ENCODE measurements around the gene MCTP1. TPM values are rescaled to one million over a fixed set of nuclear protein-coding genes. Genes with fewer than 3 reads are reported as not detected.

Gene MCTP1
- total and polyA plus RNA-seq, 2 experiments from 2014 or later = 0.23 TPM; not detected in 1

GRCh38 chr5:95087816-95088317 is 197.0 kb downstream of the MCTP1 start:
- H3K4me1 ChIP-seq (ENCODE audit: insufficient read depth) = no peaks in the 10 kb centered on the region
- H2AFZ ChIP-seq = no peak overlapping the region
- H4K20me1 ChIP-seq (ENCODE audit: insufficient read depth) = no peaks in the 10 kb centered on the region
- H3K27ac ChIP-seq = no peak overlapping the region
- no peak overlapping the region for H3K4me2 ChIP-seq (ENCODE audit: unreplicated experiment)
- WGBS, 2 experiments (ENCODE audit: low coverage in 1 of 2, low lambda C conversion rate in 2 of 2, missing lambda C conversion rate in 2 of 2) = 3 to 5% methylated on average over 7 of the region's 7 CpGs
- no peak for TF ChIP-seq EZH2 (IDR thresholded peaks at IDR 0.05; ENCODE audit: insufficient read depth, poor library complexity, severe bottlenecking)
- no peak for TF ChIP-seq EZH2phosphoT487 (IDR thresholded peaks at IDR 0.05; ENCODE audit: insufficient read depth, low read depth)
- DNase-seq = no peak
- no peak overlapping the region for H3K4me3 ChIP-seq
- H3K36me3 ChIP-seq (ENCODE audit: low read depth) = no peaks in the 10 kb centered on the region
- no peaks in the 10 kb centered on the region for H3K79me2 ChIP-seq (ENCODE audit: insufficient read depth)
- H3F3A ChIP-seq (ENCODE audit: insufficient read depth) = no peaks in the 10 kb centered on the region
- H3K27me3 ChIP-seq (replicated peaks; ENCODE audit: insufficient read depth) = no peaks in the 10 kb centered on the region
- H3K9me2 ChIP-seq (ENCODE audit: insufficient read depth) = 0 out of 2 replicates have a peak, but pooled peaks cover 3% of the 10 kb centered on the region
- no peaks in the 10 kb centered on the region for H3K9me3 ChIP-seq (ENCODE audit: low read depth)
- no peak overlapping the region for H3K9ac ChIP-seq
- in situ Hi-C loops (cut with MboI) = no loop called here

- H3K79me2 ChIP-seq (ENCODE audit: insufficient read depth) = no peaks in the 10 kb centered on the region
- 56 to 66% methylated on average over 6 of the region's 6 CpGs for WGBS, 2 experiments (ENCODE audit: low coverage in 1 of 2, low lambda C conversion rate in 2 of 2, missing lambda C conversion rate in 2 of 2)
- no peak for DNase-seq
- H3K4me3 ChIP-seq = no peak overlapping the region
- H3F3A ChIP-seq (ENCODE audit: insufficient read depth) = no peaks in the 10 kb centered on the region
- in situ Hi-C loops (cut with MboI) = no loop called here
- no peaks in the 10 kb centered on the region for H3K36me3 ChIP-seq (ENCODE audit: low read depth)
- H3K9me2 ChIP-seq (ENCODE audit: insufficient read depth) = 0 out of 2 replicates have a peak, but pooled peaks cover 3% of the 10 kb centered on the region
- H4K20me1 ChIP-seq (ENCODE audit: insufficient read depth) = no peaks in the 10 kb centered on the region
- no peak overlapping the region for H3K4me2 ChIP-seq (ENCODE audit: unreplicated experiment)
- no peak for TF ChIP-seq EZH2 (IDR thresholded peaks at IDR 0.05; ENCODE audit: insufficient read depth, poor library complexity, severe bottlenecking)
- no peak for TF ChIP-seq EZH2phosphoT487 (IDR thresholded peaks at IDR 0.05; ENCODE audit: insufficient read depth, low read depth)
- no peak overlapping the region for H3K9ac ChIP-seq
- no peak overlapping the region for H2AFZ ChIP-seq
- no peaks in the 10 kb centered on the region for H3K9me3 ChIP-seq (ENCODE audit: low read depth)
- H3K27me3 ChIP-seq (replicated peaks; ENCODE audit: insufficient read depth) = no peaks in the 10 kb centered on the region
- H3K4me1 ChIP-seq (ENCODE audit: insufficient read depth) = 0 out of 2 replicates have a peak, but pooled peaks cover under 1% of the 10 kb centered on the region
- no peak overlapping the region for H3K27ac ChIP-seq
Observed at GRCh38 chr5:95086927-95087815, 197.7 kb downstream of the MCTP1 start.

- Histone ChIP-seq H3K27me3 (replicated peaks; ENCODE audit: insufficient read depth) (no peaks in the 10 kb centered on the region), H3K79me2 (ENCODE audit: insufficient read depth) (no peaks in the 10 kb centered on the region), H4K20me1 (ENCODE audit: insufficient read depth) (no peaks in the 10 kb centered on the region), H3K4me2 (ENCODE audit: unreplicated experiment) (no peak overlapping the region), H2AFZ (no peak overlapping the region), H3K4me3 (no peak overlapping the region), H3K36me3 (ENCODE audit: low read depth) (no peaks in the 10 kb centered on the region), H3K9me3 (ENCODE audit: low read depth) (no peaks in the 10 kb centered on the region), H3K27ac (no peak overlapping the region), H3K9me2 (ENCODE audit: insufficient read depth) (0 out of 2 replicates have a peak, but pooled peaks cover 3% of the 10 kb centered on the region), H3F3A (ENCODE audit: insufficient read depth) (no peaks in the 10 kb centered on the region), H3K4me1 (ENCODE audit: insufficient read depth) (peaks cover 12% of the 10 kb centered on the region; the same call in 1 of the 2 replicates), H3K9ac (no peak overlapping the region)
- in situ Hi-C loops (cut with MboI) = no loop called here
- DNase-seq = no peak
- TF ChIP-seq EZH2 (IDR thresholded peaks at IDR 0.05; ENCODE audit: insufficient read depth, poor library complexity, severe bottlenecking) (no peak), EZH2phosphoT487 (IDR thresholded peaks at IDR 0.05; ENCODE audit: insufficient read depth, low read depth) (no peak)
Observed at GRCh38 chr5:95084757-95085156, 200.1 kb downstream of the MCTP1 start.

GRCh38 chr5:95083606-95084005 is 201.3 kb downstream of the MCTP1 start:
- Histone ChIP-seq H4K20me1 (ENCODE audit: insufficient read depth) (no peaks in the 10 kb centered on the region), H3K27ac (no peak overlapping the region), H3K27me3 (replicated peaks; ENCODE audit: insufficient read depth) (no peaks in the 10 kb centered on the region), H3K4me2 (ENCODE audit: unreplicated experiment) (no peak overlapping the region), H3K4me1 (ENCODE audit: insufficient read depth) (peaks cover 12% of the 10 kb centered on the region; the same call in 1 of the 2 replicates), H3K36me3 (ENCODE audit: low read depth) (no peaks in the 10 kb centered on the region), H3F3A (ENCODE audit: insufficient read depth) (no peaks in the 10 kb centered on the region), H3K9ac (no peak overlapping the region), H2AFZ (no peak overlapping the region), H3K9me3 (ENCODE audit: low read depth) (no peaks in the 10 kb centered on the region), H3K4me3 (no peak overlapping the region), H3K9me2 (ENCODE audit: insufficient read depth) (0 out of 2 replicates have a peak, but pooled peaks cover 3% of the 10 kb centered on the region), H3K79me2 (ENCODE audit: insufficient read depth) (no peaks in the 10 kb centered on the region)
- in situ Hi-C loops (cut with MboI) = no loop called here
- DNase-seq = no peak
- TF ChIP-seq EZH2 (IDR thresholded peaks at IDR 0.05; ENCODE audit: insufficient read depth, poor library complexity, severe bottlenecking) (no peak), EZH2phosphoT487 (IDR thresholded peaks at IDR 0.05; ENCODE audit: insufficient read depth, low read depth) (no peak)
- 84 to 85% methylated on average over 3 of the region's 3 CpGs for WGBS, 2 experiments (ENCODE audit: low coverage in 1 of 2, low lambda C conversion rate in 2 of 2, missing lambda C conversion rate in 2 of 2)

Measured in GM23248 (cell line).